Right forelimb (tissue), 1 donor: Measurements from ENCODE around the gene GCAT.
"Not testable (repeated sequence)": the region's sequence is repeated elsewhere in the genome, so short reads cannot be mapped to it uniquely, and the experiment has no call there.

Experiments used
- DNase-seq: peaks from one replicate; pipeline ENCODE4 v3.0.0-alpha.2; 2018

The GCAT gene

DNA sequence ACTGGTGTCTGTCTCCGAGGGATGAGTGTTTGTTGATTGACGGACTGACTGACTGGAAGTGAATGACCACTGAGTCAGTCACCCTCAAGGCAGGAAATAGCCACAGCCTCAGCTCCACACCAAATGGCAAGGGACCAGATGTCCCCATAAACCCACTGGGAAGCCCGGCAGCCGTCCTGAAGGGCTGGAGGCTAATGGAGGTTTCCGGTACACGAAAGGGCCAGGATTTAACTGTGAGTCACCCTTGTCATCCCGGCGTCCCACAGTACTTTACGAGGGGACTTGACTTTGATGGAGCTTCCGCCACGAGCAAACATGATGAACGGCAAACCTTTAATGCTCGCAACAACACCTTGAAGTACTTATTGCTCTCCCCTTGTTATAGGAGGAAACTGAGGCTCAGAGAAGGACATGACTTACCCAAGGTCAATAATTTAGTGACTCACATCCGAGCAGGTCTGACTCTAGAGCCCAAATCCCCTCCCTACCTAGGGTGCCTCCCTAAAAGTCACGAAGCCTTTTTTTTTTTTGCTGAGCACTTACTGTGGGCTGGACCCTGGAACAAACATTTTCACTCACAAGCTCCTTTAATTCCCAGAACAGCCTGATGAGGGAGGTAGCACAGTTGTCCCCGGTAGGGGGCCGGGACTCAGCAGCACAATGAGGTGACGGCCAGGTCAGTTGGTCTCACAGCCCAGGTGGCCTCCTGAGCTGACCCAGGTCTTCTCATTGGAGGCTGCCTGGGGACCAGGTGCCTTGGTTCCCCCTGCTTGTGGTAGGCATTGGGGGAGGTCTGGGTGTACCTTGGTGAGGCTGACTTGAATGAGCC lies 25.2 kb upstream of the GCAT start:
- no peak for DNase-seq

GRCh38 chr22:37784829-37785495 lies 22.8 kb upstream of the GCAT start:
- DNase-seq = no peak

- DNase-seq = no peak
Observed at GRCh38 chr22:37790234-37790633, 17.5 kb upstream of the GCAT start.

- DNase-seq = no peak
Observed at GRCh38 chr22:37792494-37792893, 15.2 kb upstream of the GCAT start.

GRCh38 chr22:37794376-37794775 lies 13.4 kb upstream of the GCAT start:
- DNase-seq = no peak

DNA sequence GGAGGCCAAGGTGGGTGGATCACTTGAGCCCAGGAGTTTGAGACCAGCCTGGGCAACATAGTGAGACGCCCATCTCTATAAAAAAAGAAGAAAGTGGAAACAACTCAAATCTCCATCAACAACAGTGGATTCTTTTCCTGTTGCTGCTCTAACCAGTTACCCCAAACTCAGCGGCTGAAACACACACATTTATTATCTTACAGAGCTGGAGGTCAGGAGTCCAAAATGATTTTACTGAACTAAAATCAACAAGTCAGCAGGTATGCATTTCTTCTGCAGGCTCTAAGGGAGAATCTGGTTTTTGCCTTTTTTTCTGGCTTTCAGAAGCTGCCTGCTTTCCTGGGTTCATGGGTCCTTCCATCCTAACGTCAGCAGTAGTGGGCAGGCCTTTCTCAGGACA lies 11.7 kb upstream of the GCAT start:
- DNase-seq = no peak

DNA sequence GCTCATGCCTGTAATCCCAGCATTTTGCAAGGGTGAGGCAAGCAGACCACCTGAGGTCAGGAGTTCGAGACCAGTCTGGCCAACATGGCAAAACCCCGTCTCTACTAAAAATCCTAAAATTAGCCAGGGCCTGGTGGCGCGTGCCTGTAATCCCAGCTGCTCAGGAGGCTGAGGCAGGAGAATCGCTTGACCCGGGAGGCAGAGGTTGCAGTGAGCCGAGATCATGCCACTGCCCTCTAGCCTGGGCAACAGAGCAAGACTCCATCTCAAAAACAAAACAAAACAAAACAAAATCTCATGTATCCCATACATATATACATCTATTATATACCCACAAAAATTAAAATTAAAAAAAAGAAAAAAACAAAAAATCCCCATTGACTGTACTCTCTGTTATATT lies 10.5 kb upstream of the GCAT start:
- not testable (repeated sequence) for DNase-seq

DNA sequence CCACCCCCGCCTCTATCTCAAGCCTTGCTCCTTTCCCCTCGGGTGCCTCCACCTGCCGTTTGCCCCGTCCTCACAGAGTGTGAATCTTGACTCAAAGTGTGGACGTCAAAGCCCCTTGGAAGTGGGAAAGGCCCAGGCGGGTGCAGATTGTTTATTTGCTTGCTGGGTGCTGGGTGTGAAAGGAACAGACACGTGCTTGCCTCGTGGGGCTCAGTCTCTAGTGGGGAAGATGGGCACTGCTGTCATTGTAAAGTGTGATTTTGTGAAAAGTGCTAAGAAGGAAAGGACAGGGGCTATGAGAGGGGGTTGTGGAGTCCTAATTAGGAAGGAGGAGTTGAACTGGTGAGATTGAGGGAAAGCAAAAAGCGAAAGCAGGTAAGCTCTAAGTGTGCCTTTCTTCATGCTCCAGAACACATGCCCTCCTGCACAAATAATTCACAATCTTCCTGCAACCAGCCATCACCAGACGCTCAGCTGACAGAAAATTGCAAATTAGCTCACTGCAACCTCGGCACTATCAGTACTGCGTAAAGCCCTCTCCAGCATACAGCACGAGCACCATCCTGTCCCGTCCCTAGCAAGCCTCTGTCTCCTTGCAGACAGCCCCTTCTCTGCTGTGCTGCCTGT lies 9.7 kb upstream of the GCAT start:
- no peak for DNase-seq

DNA sequence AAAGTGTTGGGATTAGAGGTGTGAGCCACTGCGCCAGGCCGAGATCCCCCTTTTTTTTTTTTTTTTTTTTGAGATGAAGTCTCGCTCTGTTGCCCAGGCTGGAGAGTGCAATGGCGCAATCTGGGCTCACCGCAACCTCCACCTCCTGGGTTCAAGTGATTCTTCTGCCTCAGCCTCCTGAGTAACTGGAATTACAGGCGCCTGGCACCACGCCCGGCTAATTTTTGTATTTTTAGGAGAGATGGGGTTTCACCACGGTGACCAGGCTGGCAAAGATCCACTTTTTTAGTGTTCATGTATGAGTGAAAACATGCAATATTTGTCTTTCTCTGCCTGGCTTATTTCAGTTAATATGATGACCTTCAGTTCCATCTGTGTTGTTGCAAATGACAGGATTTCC lies 7.8 kb upstream of the GCAT start:
- not testable (repeated sequence) for DNase-seq

- DNase-seq = no peak
Observed at GRCh38 chr22:37801946-37802309, 5.8 kb upstream of the GCAT start.

DNA sequence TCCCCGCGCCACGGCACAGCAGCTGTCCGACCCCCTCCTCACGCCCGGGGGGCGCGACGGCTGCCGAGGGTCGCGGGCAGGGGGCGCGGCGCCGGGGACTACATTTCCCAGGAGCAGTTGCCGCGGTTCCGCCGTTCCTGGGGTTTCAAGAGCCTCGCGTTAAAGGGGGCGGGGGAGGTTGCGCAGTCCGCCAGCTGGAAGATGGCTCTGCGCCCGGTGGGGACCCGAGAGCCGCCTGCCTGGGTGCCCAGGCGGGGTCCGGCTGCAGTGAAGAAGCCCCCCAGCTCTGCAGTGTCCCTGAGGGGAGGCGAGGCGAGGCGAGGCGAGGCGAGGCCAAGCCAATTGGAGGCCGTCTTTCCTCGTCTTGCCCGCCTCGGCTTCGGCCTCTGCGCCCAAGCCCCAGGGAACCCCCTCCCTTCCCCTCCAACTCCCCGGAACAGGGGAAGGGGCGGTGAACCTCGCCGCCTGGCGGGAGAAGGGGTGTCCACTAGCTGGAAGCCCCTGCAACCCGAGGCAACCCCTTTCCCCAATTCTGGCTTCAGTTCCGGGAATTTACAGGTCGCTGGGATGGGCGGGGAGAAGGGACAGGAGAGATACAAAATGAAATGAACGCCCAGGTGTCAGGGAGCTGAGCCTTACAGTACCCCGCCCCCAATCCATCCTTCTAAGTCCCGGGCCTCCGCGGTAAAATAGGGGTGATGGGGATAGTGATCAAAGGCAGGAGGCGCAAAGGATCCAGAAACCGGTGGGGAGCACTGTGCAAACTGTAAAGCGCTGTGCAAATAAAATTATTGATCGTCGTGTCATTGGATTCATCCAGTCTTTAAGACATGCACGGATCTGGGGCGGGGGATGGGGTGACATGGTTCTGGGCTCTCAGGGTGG lies 5.2 kb upstream of the GCAT start:
- peak; percentile 79 for DNase-seq

DNA sequence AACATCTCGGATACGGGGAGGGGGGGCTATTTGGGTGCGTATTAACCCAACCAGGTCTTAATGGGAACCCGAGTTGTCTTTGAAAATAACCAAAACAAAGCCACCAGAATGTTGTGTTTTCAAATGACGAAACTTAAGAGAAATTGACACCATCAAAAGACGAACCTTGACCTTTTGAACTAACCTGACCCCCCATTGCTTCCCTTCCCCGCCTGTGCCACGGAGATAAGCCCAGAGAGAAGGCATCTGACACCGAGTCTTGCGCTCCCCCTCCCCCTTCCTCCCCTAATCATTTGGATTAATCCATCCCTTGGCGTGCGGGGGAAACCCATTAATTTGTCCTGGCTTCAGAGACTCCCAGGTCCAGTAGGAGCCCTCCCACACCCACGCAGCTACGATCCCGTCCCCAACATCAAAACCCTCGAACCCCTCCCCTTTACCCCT lies 4.5 kb upstream of the GCAT start:
- DNase-seq = no peak

DNA sequence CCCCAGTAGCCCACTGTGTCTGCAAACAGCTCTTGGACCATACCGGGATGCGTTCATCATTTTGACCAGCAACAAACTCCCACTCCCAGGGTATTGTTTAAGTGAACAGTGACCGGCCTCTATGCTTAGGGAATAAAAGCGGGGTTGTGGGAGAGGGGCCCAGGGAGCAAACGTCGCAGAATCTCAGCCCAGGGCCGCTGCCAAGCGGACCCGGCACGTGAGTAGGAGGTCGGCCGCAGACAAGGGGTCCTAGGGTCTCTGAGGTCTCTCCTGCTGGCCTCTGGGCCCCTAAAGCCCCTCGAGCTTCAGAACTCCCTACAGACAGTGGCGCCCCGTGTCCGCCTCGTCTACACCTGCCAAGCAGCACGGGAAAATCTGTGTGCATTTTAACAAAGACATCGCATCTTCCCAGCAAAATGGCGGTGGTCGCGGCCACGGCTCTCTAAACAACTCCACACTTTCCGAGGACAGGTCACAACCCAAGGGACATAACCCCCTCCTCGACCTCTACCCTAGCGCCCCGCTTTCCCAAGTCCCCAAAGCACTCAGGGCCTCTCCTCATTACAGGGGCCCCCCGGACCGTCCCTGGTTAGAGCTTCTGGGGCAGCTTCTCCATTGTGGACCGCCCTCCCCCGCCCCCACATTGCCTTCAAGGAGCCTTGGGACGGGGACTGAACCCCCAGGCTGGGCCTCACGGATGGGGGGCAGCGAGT lies 3.9 kb upstream of the GCAT start:
- DNase-seq = no peak

- no peak for DNase-seq
Observed at GRCh38 chr22:37804352-37804880, 3.3 kb upstream of the GCAT start.

GRCh38 chr22:37804881-37805809 lies 2.6 kb upstream of the GCAT start:
- peak; percentile 98 for DNase-seq

- DNase-seq = no peak
Observed at GRCh38 chr22:37805810-37806277, 1.9 kb upstream of the GCAT start.

DNA sequence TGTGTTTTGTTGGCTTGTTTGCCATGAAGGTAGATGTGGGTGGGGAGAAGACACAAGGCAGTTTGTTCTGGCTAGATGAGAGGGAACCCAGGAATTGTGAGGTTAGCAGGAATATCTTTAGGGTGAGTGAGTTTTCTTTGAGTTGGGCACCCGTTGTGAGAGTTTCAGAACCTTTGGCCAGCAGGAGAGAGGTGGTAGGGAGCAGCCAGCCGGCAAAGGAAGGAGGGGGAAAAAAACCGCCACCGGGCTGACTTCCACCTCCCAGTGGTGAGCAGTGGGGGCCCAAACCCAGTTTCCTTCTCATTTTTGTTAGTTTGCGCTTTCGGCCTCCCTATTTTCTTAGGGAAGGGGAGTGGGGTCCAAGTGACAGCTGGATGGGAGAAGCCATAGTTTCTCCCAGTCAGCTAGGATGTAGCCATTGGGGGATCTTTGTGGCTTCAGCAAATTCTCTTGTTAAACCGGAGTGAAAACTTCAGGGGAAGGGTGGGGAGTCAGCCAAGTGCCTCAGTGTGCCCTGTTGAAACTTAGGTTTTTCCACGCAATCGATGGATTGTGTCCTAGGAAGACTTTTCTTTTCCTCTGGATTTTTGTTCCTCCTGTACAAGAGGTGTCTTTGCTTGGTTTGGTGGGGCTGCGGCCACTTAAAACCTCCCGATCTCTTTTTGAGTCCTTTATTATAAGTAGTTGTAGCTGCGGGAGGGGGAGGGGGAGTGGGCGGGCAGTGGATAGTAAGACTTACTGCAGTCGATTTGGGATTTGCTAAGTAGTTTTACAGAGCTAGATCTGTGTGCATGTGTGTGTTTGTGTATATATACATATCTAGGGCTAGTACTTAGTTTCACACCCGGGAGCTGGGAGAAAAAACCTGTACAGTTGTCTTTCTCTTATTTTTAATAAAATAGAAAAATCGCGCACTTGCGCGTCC lies 1.1 kb upstream of the GCAT start:
- no peak for DNase-seq

DNA sequence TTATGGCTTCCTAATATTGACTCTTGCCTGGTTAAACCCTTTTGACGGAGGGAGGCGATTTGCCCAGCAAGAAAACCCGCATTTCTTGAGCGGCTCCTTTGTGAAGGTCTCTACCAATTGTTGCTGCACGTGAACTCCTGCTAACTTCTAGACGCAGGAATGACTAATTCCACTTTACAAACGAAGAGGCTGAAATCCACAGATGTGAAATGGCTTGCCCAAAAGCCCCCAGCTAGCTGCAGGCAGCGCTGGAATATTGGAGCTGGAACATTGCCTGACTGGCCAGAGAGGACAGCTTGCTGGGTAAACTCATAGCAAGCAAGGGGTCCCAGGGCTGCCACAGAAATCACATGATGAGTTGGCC lies 542 bp downstream of the GCAT start:
- no peak for DNase-seq

DNA sequence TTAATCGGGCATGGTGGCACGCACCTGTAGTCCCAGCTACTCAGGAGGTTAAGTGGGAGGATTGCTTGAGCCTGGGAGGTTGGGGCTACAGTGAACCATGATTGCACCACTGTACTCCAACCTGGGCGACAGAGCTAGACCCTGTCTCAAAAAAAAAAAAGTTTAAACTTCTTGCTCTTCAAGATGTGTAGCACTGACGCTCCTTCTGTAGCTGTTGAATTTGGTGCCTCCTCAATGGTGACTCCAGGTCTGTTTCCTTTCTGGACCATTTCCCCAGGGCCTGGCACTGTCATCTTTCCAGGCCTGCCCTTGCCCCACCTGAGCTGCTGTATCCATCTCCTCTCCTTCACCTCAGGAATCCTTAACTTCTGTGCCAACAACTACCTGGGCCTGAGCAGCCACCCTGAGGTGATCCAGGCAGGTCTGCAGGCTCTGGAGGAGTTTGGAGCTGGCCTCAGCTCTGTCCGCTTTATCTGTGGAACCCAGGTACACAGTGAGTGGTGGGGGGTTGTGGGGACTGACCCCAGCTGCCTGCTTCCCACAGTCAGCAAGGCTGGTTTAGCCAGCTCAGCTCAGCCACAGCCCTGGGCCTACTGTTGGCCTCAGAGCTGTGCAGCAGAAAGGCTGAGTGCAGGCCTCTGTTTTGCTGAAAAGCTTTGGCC lies 2.1 kb downstream of the GCAT start:
- DNase-seq = no peak
